ENCODE data around the gene MCC.

The MCC gene

GRCh38 chr5:113145757-113146387 is 342.4 kb downstream of the MCC start:
- Mint-ChIP-seq H3K9me3 (no peaks in the 10 kb centered on the region), H3K27ac (no peak overlapping the region), H3K36me3 (no peaks in the 10 kb centered on the region), H3K4me3 (no peak overlapping the region), H3K4me1 (no peaks in the 10 kb centered on the region)
- ATAC-seq (no peak), DNase-seq (ENCODE audit: low spot score in 2 of 2) (no peak)

DNA sequence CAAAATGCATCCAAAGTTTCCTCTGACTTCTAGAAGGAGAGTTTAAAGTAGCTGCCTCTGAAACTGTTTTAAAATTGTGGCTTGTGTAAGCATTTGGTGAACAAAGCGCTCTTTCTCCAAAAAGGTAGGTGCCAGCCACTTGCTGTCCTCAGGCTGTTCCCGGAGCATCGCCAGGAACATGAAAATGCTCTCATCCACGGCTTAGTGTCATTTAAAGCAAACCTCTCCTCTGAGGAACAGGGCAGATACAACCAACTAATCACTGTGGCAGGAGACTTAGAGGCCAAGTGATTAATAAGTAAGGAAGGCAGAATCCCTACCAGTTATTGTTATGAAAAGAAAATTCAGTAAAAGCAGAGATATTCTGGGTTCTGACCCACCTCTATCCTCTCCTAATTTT is 346.1 kb downstream of the MCC start:
- no peaks in the 10 kb centered on the region for H3K9me3 Mint-ChIP-seq

GRCh38 chr5:113140837-113141671 is 347.2 kb downstream of the MCC start:
- Mint-ChIP-seq H3K27ac (no peak overlapping the region), H3K9me3 (no peaks in the 10 kb centered on the region), H3K36me3 (no peaks in the 10 kb centered on the region), H3K4me3 (no peak overlapping the region), H3K4me1 (no peaks in the 10 kb centered on the region)
- DNase-seq (ENCODE audit: low spot score in 2 of 2) (no peak), ATAC-seq (no peak)

More for the DNA sequence above, 346.1 kb downstream of the MCC start:
- Mint-ChIP-seq H3K27ac (no peak overlapping the region), H3K4me1 (no peaks in the 10 kb centered on the region), H3K4me3 (no peak overlapping the region), H3K36me3 (no peaks in the 10 kb centered on the region)
- no peak for ATAC-seq
- no peak for DNase-seq (ENCODE audit: low spot score in 2 of 2)

- H3K9me3 Mint-ChIP-seq, result no peaks in the 10 kb centered on the region
- no peaks in the 10 kb centered on the region for H3K4me1 Mint-ChIP-seq
- no peak overlapping the region for H3K27ac Mint-ChIP-seq
- ATAC-seq (no peak), DNase-seq (ENCODE audit: low spot score in 2 of 2) (no peak)
- H3K4me3 Mint-ChIP-seq, result no peak overlapping the region
- no peaks in the 10 kb centered on the region for H3K36me3 Mint-ChIP-seq
Measured at GRCh38 chr5:113133211-113133975, 354.9 kb downstream of the MCC start.

- no peak overlapping the region for H3K4me3 Mint-ChIP-seq
- no peaks in the 10 kb centered on the region for H3K9me3 Mint-ChIP-seq
- no peaks in the 10 kb centered on the region for H3K4me1 Mint-ChIP-seq
- no peaks in the 10 kb centered on the region for H3K36me3 Mint-ChIP-seq
- no peak overlapping the region for H3K27ac Mint-ChIP-seq
- DNase-seq (ENCODE audit: low spot score in 2 of 2), result no peak
- no peak for ATAC-seq
Measured at GRCh38 chr5:113132564-113132963, 355.7 kb downstream of the MCC start.

GRCh38 chr5:113128641-113129330 is 359.5 kb downstream of the MCC start:
- ATAC-seq, result no peak

DNA sequence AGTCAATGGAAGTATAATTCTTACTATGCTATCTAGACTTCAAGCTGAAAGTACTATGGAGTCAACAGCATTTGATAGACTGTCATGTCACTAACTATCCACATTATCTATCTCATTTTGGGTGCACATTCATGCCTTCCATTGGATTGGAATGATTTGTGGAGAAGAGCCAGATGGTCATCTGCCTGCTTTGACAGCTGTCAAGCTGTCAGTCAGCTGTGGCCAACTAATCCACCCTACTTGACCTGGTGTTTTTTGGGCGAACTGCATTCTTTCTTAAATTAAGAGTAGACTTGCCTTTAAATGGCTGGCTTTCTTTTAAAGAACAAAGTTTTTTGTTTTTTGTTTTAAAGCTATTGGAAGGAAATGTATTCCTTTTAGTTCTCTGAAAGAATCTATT is 360.2 kb downstream of the MCC start:
- Mint-ChIP-seq H3K4me1 (no peaks in the 10 kb centered on the region), H3K36me3 (no peaks in the 10 kb centered on the region), H3K9me3 (no peaks in the 10 kb centered on the region), H3K4me3 (no peak overlapping the region), H3K27ac (no peak overlapping the region)
- ATAC-seq (no peak), DNase-seq (ENCODE audit: low spot score in 2 of 2) (no peak)

More at GRCh38 chr5:113128641-113129330, 359.5 kb downstream of the MCC start:
- Mint-ChIP-seq H3K36me3 (no peaks in the 10 kb centered on the region), H3K4me3 (no peak overlapping the region), H3K9me3 (no peaks in the 10 kb centered on the region), H3K4me1 (no peaks in the 10 kb centered on the region), H3K27ac (no peak overlapping the region)
- DNase-seq (ENCODE audit: low spot score in 2 of 2), result no peak

DNA sequence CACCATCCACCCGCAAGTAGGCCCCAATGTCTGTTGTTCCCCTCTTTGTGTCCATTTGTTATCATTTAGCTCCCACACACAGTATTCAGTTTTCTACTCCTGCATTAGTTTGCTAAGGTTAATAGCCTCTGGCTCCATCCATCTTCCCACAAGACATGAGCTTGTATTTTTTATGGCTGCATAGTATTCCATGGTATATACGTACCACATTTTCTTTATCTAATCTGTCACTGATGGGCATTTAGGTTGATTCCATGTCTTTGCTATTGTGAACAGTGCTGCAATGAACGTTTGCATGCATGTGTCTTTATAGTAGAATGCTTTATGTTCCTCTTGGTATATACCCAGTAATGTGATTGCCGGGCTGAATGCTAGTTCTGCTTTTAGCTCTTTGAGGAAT is 361.2 kb downstream of the MCC start:
- H3K4me1 Mint-ChIP-seq, result no peaks in the 10 kb centered on the region
- H3K4me3 Mint-ChIP-seq, result no peak overlapping the region
- ATAC-seq (no peak), DNase-seq (ENCODE audit: low spot score in 2 of 2) (no peak)
- H3K9me3 Mint-ChIP-seq, result no peaks in the 10 kb centered on the region
- no peaks in the 10 kb centered on the region for H3K36me3 Mint-ChIP-seq
- no peak overlapping the region for H3K27ac Mint-ChIP-seq

- H3K36me3 Mint-ChIP-seq, result no peaks in the 10 kb centered on the region
- H3K27ac Mint-ChIP-seq, result no peak overlapping the region
- H3K4me1 Mint-ChIP-seq, result no peaks in the 10 kb centered on the region
- DNase-seq (ENCODE audit: low spot score in 2 of 2) (no peak), ATAC-seq (no peak)
- H3K9me3 Mint-ChIP-seq, result no peaks in the 10 kb centered on the region
- no peak overlapping the region for H3K4me3 Mint-ChIP-seq
Measured at GRCh38 chr5:113125371-113125770, 362.9 kb downstream of the MCC start.

GRCh38 chr5:113124914-113125313 is 363.3 kb downstream of the MCC start:
- DNase-seq (ENCODE audit: low spot score in 2 of 2) (no peak), ATAC-seq (no peak)
- H3K27ac Mint-ChIP-seq, result no peak overlapping the region
- H3K36me3 Mint-ChIP-seq, result no peaks in the 10 kb centered on the region
- no peaks in the 10 kb centered on the region for H3K4me1 Mint-ChIP-seq
- H3K9me3 Mint-ChIP-seq, result no peaks in the 10 kb centered on the region
- no peak overlapping the region for H3K4me3 Mint-ChIP-seq

GRCh38 chr5:113124265-113124664 is 364.0 kb downstream of the MCC start:
- ATAC-seq (no peak), DNase-seq (ENCODE audit: low spot score in 2 of 2) (no peak)
- no peak overlapping the region for H3K27ac Mint-ChIP-seq
- no peak overlapping the region for H3K4me3 Mint-ChIP-seq
- no peaks in the 10 kb centered on the region for H3K36me3 Mint-ChIP-seq
- H3K9me3 Mint-ChIP-seq, result no peaks in the 10 kb centered on the region
- no peaks in the 10 kb centered on the region for H3K4me1 Mint-ChIP-seq

GRCh38 chr5:113123618-113124017 is 364.6 kb downstream of the MCC start:
- Mint-ChIP-seq H3K4me3 (no peak overlapping the region), H3K4me1 (no peaks in the 10 kb centered on the region), H3K36me3 (no peaks in the 10 kb centered on the region), H3K27ac (no peak overlapping the region), H3K9me3 (no peaks in the 10 kb centered on the region)
- ATAC-seq (no peak), DNase-seq (ENCODE audit: low spot score in 2 of 2) (no peak)

GRCh38 chr5:113122053-113122452 is 366.2 kb downstream of the MCC start:
- no peaks in the 10 kb centered on the region for H3K9me3 Mint-ChIP-seq
- H3K36me3 Mint-ChIP-seq, result no peaks in the 10 kb centered on the region
- DNase-seq (ENCODE audit: low spot score in 2 of 2) (no peak), ATAC-seq (no peak)
- no peaks in the 10 kb centered on the region for H3K4me1 Mint-ChIP-seq
- no peak overlapping the region for H3K27ac Mint-ChIP-seq
- H3K4me3 Mint-ChIP-seq, result no peak overlapping the region

DNA sequence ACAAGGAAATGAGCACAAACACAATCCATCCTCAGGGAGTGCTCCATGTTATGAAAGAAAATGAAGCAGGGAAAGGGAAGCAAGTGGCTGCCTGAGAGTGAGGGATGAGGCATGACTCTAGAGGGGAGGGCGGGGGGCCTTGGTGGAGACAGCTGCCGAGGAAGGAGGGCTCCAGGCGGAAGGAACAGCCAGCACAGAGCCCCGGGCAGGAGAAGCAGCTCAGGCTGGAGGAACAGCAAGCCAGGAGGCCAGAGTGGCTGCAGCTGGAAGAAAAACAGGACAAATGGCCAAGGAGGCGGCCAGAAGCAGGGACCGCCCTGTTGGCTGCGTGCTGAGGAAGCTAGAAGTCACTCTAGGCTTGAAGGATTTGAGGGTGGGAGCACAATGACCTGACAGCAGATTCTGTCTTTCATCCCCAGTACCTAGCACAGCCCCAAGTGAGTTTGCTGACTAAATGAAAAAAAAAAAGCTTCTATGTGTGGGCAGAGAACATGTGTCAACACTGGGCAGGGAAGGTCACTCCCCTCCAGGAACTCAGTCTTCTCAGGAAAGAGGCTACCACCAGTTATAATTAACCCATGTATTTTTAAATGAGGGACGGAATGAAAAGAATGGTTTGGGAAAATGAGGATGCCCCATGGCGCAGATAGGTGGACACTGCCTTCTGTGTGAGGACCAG is 368.9 kb downstream of the MCC start:
- DNase-seq (ENCODE audit: low spot score in 2 of 2) (no peak), ATAC-seq (no peak)
- Mint-ChIP-seq H3K36me3 (no peaks in the 10 kb centered on the region), H3K27ac (no peak overlapping the region), H3K4me3 (no peak overlapping the region), H3K9me3 (no peaks in the 10 kb centered on the region), H3K4me1 (no peaks in the 10 kb centered on the region)

DNA sequence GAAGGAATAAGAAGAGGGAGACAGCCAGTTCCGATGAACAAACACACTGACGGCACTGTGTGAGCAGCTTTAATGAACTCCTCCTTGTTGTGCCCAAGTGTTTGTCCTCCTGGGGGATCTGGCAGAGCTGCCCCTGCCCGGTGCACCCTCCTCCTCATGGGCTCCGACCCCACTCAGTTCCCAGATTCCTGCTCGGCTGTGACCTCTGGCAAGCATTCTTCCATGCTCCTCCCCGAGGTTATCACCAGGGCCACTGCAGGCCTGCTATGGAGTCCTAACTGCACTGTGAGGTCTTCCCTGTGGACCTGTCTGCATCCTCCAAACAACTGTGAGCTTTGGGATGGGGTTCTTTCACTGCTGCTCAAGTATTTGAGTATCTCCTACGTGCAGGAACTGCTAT is 369.5 kb downstream of the MCC start:
- Mint-ChIP-seq H3K4me3 (no peak overlapping the region), H3K36me3 (no peaks in the 10 kb centered on the region), H3K9me3 (no peaks in the 10 kb centered on the region), H3K27ac (no peak overlapping the region), H3K4me1 (no peaks in the 10 kb centered on the region)
- ATAC-seq (no peak), DNase-seq (ENCODE audit: low spot score in 2 of 2) (no peak)
